Measurements from ENCODE around the gene COX19. TPM values are rescaled to one million over a fixed set of nuclear protein-coding genes. Genes with fewer than 3 reads are reported as not detected.

The COX19 gene
- total RNA-seq, result 3.9 and 5.4 TPM in 2 replicates

GRCh38 chr7:974820-975681 lies at the start of gene COX19:
Gene COX19 (minus strand): TSS chr7:975549. CDS start chr7:975509, 40 bp downstream.
- DNase-seq (ENCODE audit: low read depth in 2 of 2), result peak; percentile 91 to 96

- DNase-seq (ENCODE audit: low read depth in 2 of 2), result no peak
These were observed 49.0 kb upstream of the COX19 start for GRCh38 chr7:1024331-1024841.

GRCh38 chr7:1022801-1023465 lies 47.6 kb upstream of the COX19 start:
- no peak for DNase-seq (ENCODE audit: low read depth in 2 of 2)

- DNase-seq (ENCODE audit: low read depth in 2 of 2), result no peak
These were observed 47.0 kb upstream of the COX19 start for GRCh38 chr7:1022356-1022755.

GRCh38 chr7:1021931-1022330 lies 46.6 kb upstream of the COX19 start:
- no peak for DNase-seq (ENCODE audit: low read depth in 2 of 2)

- DNase-seq (ENCODE audit: low read depth in 2 of 2), result no peak
These were observed 46.0 kb upstream of the COX19 start for GRCh38 chr7:1021366-1021765.

- DNase-seq (ENCODE audit: low read depth in 2 of 2), result peak in 1 of 2 donors; percentile 36
These were observed 45.5 kb upstream of the COX19 start for GRCh38 chr7:1020849-1021251.

- DNase-seq (ENCODE audit: low read depth in 2 of 2), result no peak
These were observed 44.7 kb upstream of the COX19 start for GRCh38 chr7:1019789-1020610.

GRCh38 chr7:1019255-1019785 lies 44.0 kb upstream of the COX19 start:
- DNase-seq (ENCODE audit: low read depth in 2 of 2), result no peak

GRCh38 chr7:1018334-1018695 lies 43.0 kb upstream of the COX19 start:
- no peak for DNase-seq (ENCODE audit: low read depth in 2 of 2)

- DNase-seq (ENCODE audit: low read depth in 2 of 2), result no peak
These were observed 42.4 kb upstream of the COX19 start for GRCh38 chr7:1017586-1018333.

- no peak for DNase-seq (ENCODE audit: low read depth in 2 of 2)
These were observed 41.5 kb upstream of the COX19 start for GRCh38 chr7:1016577-1017531.

GRCh38 chr7:1015196-1016121 lies 40.1 kb upstream of the COX19 start:
- DNase-seq (ENCODE audit: low read depth in 2 of 2), result peak; percentile 25 to 65

GRCh38 chr7:1014681-1015080 lies 39.3 kb upstream of the COX19 start:
- no peak for DNase-seq (ENCODE audit: low read depth in 2 of 2)

- no peak for DNase-seq (ENCODE audit: low read depth in 2 of 2)
These were observed 38.2 kb upstream of the COX19 start for GRCh38 chr7:1013581-1013980.

GRCh38 chr7:1012716-1013095 lies 37.4 kb upstream of the COX19 start:
- DNase-seq (ENCODE audit: low read depth in 2 of 2), result no peak

- no peak for DNase-seq (ENCODE audit: low read depth in 2 of 2)
These were observed 36.8 kb upstream of the COX19 start for GRCh38 chr7:1012004-1012715.

Data from lung microvascular endothelial cell (primary cell).